Lower lobe of right lung (tissue), 2 donors: ENCODE results near the gene ROM1. TPM values are rescaled to one million over a fixed set of nuclear protein-coding genes. Genes with fewer than 3 reads are reported as not detected.
A peak's percentile ranks its signal among the peaks of the same experiment; 100 is the strongest.

Experiments
- ATAC-seq, 2 donors: fragments of 200-7000 bp; cut with Tn5 transposase; one replicate each; pipeline ENCODE4 v1.9.1; 2020 to 2022; ENCODE audit warnings: mild to moderate bottlenecking in 2 of 2, moderate library complexity in 2 of 2
- DNase-seq: peaks from one replicate; pipeline ENCODE4 v3.0.0-alpha.2; 2020
- H3K27ac ChIP-seq: fragments of 200-600 bp; one replicate; pipeline ENCODE4 v1.8.0; 2022
- H3K27me3 ChIP-seq: fragments of 200-600 bp; one replicate; pipeline ENCODE4 v1.8.0; 2022; ENCODE audit warnings: low read depth
- H3K36me3 ChIP-seq: fragments of 200-600 bp; one replicate; pipeline ENCODE4 v1.8.0; 2022; ENCODE audit warnings: mild to moderate bottlenecking
- H3K4me1 ChIP-seq: fragments of 200-600 bp; one replicate; pipeline ENCODE4 v1.8.0; 2022
- H3K4me3 ChIP-seq: fragments of 200-600 bp; one replicate; pipeline ENCODE4 v1.8.0; 2022; ENCODE audit warnings: mild to moderate bottlenecking
- H3K9me3 ChIP-seq: fragments of 200-600 bp; one replicate; pipeline ENCODE4 v1.8.0; 2022
- intact Hi-C: fragments of 100-400 bp; cut with DNase I; formaldehyde crosslinking; loops from one replicate; pipeline ENCODE4 v1.11.0; 2022
- total RNA-seq: library from RNA; stranded (reverse); fragmentation: NEBNext Ultra II Directional; extraction: Animal tissue kit (Norgen Biotek cat#: 25700); gene quantifications from one replicate; pipeline ENCODE4 v1.2.1, GENCODE V29; 2021
- TF ChIP-seq, protein P1 (sequence below): fragments of 200-600 bp; IDR thresholded peaks from one replicate; pipeline ENCODE4 v1.8.0; 2022; ENCODE audit warnings: antibody characterized with exemption, mild to moderate bottlenecking
- donor health status: DM: no; HTN: yes; CAD: no; lungs with severe emphysema.

Gene ROM1
- total RNA-seq, 1 donor from 2014 or later: 5.6 TPM

DNA sequence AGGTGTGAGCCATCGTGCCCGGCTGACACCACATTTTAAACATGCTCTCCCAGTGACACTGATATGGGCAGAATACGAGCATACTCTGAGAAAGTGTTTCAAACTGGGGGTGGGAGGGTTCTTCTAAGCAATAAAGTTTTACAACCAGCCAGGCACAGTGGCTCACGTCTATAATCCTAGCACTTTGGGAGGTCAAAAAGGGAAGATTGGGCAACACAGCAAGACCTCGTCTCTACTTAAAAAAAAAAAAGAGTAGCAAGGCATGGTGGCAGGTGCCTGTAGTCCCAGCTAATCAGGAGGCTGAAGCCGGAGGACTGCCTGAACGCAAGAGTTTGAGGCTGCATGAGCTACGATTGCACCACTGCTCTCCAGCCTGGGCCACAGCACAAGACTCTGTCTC is 31.2 kb downstream of the ROM1 start:
- H3K9me3 ChIP-seq: no peaks in the 10 kb centered on the region
- no peak overlapping the region for H3K27ac ChIP-seq
- TF ChIP-seq, protein P1, sequence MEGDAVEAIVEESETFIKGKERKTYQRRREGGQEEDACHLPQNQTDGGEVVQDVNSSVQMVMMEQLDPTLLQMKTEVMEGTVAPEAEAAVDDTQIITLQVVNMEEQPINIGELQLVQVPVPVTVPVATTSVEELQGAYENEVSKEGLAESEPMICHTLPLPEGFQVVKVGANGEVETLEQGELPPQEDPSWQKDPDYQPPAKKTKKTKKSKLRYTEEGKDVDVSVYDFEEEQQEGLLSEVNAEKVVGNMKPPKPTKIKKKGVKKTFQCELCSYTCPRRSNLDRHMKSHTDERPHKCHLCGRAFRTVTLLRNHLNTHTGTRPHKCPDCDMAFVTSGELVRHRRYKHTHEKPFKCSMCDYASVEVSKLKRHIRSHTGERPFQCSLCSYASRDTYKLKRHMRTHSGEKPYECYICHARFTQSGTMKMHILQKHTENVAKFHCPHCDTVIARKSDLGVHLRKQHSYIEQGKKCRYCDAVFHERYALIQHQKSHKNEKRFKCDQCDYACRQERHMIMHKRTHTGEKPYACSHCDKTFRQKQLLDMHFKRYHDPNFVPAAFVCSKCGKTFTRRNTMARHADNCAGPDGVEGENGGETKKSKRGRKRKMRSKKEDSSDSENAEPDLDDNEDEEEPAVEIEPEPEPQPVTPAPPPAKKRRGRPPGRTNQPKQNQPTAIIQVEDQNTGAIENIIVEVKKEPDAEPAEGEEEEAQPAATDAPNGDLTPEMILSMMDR: no peak
- intact Hi-C loops: no loop called here
- DNase-seq (no peak), ATAC-seq (no peak)
- no peaks in the 10 kb centered on the region for H3K27me3 ChIP-seq
- H3K4me1 ChIP-seq: peaks cover 23% of the 10 kb centered on the region
- no peak overlapping the region for H3K4me3 ChIP-seq
- H3K36me3 ChIP-seq: peaks cover 42% of the 10 kb centered on the region

DNA sequence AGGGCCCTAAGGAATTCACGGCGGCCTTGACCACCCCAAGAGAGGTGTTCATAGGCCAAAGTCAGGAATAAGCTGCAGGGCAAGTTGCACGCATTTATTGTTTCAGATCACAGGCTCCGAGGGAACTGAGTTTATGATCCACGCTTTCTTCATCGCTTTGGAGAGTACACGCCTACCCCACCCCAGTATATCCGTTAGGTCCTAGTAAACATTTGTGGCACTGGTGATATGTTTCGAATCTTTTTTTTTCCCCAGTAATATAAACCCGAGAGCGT is 32.6 kb downstream of the ROM1 start:
- Histone ChIP-seq H3K36me3 (peaks cover 49% of the 10 kb centered on the region), H3K27ac (peak overlapping the region; percentile 93), H3K4me1 (peaks cover 23% of the 10 kb centered on the region), H3K4me3 (peak overlapping the region; percentile 90), H3K27me3 (no peaks in the 10 kb centered on the region), H3K9me3 (no peaks in the 10 kb centered on the region)
- TF ChIP-seq, protein P1: no peak
- DNase-seq (no peak), ATAC-seq (no peak)
- intact Hi-C loops: no loop called here

DNA sequence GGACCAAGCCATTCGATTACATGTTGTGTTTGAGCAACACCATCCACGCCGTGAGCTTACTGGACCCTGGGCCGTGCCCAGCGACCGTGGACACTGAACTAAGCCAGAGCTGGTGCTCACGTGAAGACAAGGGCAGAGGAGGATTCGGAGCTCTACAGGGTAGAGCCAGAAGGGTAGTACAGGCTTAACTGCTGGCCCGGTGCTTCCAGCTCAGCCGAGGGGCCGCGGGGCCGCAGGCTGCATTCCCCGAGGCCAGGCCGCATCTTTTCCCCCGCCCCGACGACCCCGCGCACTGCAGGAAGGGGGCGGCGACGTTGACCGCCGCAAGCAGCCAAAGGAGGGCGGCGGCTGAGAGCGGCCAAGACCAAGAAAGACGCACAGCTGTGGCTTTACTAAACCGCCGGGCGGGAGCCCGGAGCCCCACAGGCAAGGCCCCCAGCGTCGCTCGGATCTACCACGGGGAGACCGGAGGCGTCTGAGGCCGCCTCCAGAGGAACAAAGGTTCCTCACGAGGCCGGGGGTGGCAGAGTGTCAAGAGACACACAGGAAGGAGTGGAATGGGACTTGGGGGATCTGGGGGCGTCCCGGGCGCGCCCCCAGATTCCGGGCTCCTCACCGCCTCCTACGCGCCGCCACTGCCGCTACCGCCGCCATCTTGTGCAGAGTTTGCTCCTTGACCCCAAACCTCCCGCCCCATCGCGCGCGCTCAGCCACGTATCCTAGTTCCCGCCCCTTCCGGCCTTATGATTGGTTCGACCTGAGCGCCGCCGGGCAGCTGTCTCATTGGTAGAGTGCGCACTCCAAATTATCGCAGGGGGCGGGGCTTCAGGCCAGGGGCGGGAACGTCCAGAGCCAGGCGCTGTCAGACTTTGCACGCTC is 33.1 kb downstream of the ROM1 start, which contains the start of gene GANAB:
TSS of gene GANAB (minus strand) at position 668 of the 879 bp plus-strand sequence. CDS start at position 654, 14 bp downstream.
- ATAC-seq (peak; percentile 99), DNase-seq (peak; percentile 100)
- Histone ChIP-seq H3K4me3 (peak within 1 kb of the TSS; percentile 90), H3K36me3 (peaks cover 49% of the 10 kb centered on the region), H3K4me1 (peaks cover 29% of the 10 kb centered on the region), H3K27ac (peak within 1 kb of the TSS; percentile 93), H3K27me3 (no peaks in the 10 kb centered on the region), H3K9me3 (no peaks in the 10 kb centered on the region)
- TF ChIP-seq, protein P1: no peak
- intact Hi-C loops: no loop called here

DNA sequence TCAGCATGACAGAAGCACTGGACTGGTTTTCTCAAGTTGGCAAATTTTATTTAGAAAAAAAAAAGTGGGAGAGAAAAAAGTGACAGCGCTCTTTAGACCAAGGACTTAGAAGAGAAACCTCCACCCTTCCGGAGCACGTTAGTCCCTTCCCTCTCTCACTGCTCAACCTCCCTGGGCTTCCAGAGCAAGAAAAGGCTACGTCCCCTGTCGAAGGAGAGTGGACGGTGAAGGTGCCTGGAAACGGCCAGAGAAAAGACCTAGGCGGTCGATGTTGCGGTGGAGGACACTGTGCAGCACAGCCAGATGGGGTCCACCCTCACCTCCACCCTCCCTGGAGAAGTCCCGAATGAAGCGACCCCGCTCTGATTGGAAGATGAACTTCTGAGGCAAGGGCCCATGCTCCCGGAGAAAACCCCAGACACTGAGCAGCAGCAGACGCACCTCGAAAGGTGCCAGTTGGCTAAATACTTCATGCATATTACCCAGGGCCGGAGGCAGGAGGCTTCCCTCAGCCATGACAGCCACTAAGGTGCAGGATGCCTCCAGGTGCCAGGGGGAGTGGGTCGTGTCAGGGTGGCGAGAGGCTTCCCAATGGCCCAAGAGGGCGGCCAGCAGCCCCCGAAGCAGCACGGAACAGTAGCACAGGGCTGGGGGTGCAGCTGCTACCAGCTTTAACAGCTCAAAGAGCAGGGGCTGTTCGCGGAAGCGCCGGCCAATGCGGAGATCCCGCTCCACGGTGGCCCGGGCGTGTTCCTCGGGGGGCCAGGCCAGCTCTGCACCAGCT is 34.0 kb downstream of the ROM1 start:
- ATAC-seq (peak in 1 of 2 donors; percentile 1), DNase-seq (no peak)
- H3K27ac ChIP-seq: no peak overlapping the region
- H3K4me1 ChIP-seq: peaks cover 37% of the 10 kb centered on the region
- no peaks in the 10 kb centered on the region for H3K9me3 ChIP-seq
- intact Hi-C loops: no loop called here
- peaks cover 49% of the 10 kb centered on the region for H3K36me3 ChIP-seq
- TF ChIP-seq, protein P1: no peak
- peak overlapping the region; percentile 90 for H3K4me3 ChIP-seq
- H3K27me3 ChIP-seq: no peaks in the 10 kb centered on the region

DNA sequence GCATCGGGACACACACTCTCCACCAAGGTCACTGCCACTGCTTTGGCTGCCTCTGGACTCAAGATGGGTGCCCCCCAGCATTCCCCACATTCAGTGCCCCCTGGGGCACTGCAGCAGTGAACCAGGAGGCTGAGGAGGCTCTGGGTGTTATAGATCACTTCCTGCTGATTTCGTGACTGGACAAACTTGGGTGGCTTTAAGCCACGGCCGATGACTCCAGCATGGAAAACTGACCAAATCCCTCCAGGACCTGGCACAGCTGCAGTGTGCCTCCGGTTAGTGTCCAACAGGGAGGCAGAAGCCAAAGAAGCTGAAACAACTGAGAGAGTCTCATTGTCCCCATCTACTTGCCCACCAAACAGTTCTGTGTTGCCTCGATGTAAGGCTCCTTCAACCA is 34.5 kb downstream of the ROM1 start:
- TF ChIP-seq, protein P1: no peak
- no peaks in the 10 kb centered on the region for H3K27me3 ChIP-seq
- H3K4me1 ChIP-seq: peaks cover 43% of the 10 kb centered on the region
- H3K27ac ChIP-seq: no peak overlapping the region
- intact Hi-C loops: no loop called here
- H3K9me3 ChIP-seq: no peaks in the 10 kb centered on the region
- ATAC-seq: no peak
- H3K36me3 ChIP-seq: peaks cover 44% of the 10 kb centered on the region
- DNase-seq: no peak
- H3K4me3 ChIP-seq: no peak overlapping the region
